ENCODE data around the gene SCN4B.

Gene SCN4B

DNA sequence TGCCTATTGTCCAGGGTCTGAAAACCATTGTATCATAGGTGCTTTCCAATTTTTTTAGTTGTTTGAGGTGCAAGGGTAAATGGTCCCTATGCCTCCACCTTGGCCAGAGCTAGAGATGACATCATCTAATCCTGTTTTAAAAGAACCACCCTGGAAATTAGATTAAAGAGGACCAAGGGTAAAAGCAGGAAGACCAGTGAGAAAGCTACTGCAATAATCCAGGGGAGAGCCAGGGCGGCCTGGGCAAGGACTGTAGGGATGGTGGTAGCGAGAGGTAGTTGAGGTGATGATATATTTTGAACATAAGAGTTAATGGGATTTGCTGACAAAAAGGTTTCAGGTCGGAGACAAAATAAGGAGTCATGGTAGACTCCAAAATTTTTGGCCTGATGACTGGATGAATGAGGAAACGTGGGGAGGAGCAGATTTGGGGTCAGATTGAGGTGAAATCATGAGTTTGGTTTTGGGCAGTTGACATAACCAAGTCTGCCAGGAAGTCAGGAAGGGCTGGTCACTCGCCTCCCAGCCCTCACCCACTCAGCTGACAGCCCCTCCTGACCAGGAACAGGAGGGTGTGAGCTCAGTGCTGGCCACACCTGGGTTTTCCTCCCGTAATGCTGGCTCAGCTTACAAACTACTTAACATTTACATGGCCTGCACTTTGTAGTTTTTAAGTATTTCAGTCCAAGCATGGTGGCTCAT is 23.0 kb downstream of the SCN4B start:
- no peak for DNase-seq (ENCODE audit: low read depth)

DNA sequence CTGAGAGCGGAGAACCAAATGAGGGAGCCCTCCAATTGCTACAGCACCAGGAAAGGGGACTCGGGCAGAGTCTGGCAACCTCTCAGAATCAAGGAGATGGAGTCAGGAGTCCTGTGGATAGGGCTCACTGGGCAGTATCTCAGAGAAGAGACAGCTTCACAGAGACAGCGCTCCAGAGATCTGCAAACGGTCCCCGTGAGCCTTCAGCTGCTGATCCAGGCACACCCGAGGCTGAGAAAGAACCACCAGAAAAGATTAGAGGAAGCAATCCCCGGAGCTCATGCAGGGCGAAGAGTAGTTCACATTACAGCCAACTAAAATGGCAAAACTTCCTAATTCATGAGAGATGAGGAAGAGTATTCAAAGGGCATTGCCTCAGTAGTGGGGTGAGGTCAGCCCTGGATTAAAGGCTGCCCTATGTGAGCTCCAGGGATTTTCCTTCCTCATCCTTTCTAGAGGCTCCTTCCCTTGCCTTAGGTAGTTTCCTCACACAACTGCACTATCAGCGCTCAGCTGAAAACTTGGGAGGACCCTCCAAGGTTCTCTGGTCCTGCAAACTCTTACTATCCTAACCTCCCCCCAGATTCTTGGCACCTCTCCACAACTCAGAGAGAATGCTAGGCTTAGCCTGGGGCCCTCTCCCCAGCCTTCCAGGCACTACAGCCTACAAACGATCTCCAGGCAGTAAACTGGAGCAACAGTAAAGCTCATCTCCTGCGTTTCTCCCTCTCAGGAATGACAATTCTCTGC is 23.7 kb downstream of the SCN4B start:
- DNase-seq (ENCODE audit: low read depth) = no peak

DNA sequence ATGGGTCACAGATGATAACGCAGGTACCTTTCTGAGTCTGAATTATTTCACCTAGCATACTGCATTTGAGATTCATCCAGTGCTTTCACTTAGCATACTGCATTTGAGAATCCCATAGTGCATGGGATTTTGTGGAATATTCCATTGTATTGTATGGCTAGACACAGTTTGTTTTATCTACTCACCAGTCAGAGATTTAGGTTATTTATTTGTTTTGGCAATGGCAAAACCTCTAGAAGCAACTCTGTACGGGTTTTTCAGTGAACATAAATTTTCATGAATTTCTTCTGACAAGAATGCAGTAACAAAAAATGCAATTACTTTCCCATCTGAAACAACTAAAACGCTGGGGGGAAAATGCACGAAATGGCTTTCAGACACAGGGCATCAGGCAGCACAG is 24.3 kb downstream of the SCN4B start:
- DNase-seq (ENCODE audit: low read depth) = no peak

DNA sequence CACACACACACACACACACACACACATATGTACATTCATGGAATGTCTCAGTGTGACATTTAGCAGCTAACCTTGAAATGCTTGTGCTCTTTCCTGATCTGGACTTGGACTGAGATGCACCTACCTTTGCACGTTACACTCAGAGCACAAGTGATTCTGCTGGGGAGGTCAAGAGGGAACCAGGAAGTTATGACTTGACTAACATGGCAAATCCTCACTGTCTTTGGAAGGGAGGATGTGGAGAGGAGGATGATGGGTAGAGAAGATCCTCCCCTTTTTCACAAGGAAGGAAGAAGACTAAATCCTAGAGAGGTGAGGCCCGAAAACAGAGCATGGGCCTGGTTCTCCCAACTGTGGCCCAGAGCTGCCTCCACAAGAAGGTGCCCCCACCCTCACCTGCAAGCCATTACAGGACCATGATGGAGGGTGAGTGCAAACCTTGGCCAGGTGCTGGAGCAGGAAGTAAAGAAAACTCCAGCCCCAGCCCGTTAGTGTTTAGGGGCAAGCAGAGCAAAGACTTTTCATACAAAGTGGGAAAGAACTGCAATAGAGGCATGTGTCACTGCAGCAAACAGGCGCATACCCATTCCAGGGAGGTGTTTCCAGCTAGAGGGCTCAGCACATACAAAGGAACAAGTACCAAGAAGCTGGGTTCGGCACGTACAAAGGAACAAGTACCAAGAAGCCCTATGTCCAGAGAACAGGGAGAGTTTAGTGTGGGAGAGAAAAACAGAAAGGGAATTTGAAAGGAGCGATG is 26.4 kb downstream of the SCN4B start:
- no peak for DNase-seq (ENCODE audit: low read depth)

DNA sequence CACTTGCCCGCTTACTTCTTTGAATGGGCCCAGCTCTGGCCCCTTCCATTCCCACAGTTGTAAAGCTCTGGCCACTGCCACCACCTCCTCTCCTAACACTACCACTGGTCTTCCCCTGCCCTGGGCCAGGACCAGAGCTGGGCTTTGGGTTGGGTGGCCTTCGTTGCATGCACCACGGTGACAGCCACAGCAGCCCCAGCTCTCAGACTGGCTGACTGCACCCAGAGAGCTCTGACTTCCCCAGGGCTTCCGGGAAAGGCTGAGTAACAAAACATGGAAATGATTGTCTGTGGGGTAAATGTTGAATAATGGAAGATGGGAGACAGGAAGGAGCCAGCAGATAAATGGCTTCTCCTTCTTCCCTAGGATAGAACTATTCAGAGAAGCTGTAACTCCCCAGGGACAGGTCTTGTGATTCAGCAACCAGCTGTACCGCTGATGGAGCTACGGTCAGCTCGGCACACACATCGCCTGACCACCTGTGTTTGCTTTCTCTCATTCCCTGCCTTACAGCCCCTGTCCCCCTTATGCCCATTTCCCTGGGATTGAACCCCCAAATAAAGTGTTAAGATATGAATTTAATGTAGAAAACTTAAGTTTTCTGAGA is 27.6 kb downstream of the SCN4B start:
- DNase-seq (ENCODE audit: low read depth) = no peak

DNA sequence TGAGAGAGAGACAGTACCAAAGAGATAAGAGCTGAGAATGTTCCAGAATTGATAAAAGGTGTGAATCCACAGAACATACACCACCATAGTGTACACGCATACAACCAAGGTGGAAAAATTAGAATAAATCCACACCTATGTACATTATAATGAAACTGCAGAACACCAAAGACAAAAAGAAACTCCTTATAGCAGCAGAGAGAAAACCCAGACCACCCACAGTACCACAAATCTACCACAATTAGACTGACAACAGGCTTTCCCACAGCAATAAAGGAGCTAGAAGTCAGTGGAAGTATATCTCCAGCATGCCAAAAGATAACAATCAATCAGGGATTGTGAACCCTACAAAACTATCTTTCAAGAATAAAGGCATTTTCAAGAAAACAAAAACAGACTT is 31.8 kb downstream of the SCN4B start:
- no peak for DNase-seq (ENCODE audit: low read depth)

DNA sequence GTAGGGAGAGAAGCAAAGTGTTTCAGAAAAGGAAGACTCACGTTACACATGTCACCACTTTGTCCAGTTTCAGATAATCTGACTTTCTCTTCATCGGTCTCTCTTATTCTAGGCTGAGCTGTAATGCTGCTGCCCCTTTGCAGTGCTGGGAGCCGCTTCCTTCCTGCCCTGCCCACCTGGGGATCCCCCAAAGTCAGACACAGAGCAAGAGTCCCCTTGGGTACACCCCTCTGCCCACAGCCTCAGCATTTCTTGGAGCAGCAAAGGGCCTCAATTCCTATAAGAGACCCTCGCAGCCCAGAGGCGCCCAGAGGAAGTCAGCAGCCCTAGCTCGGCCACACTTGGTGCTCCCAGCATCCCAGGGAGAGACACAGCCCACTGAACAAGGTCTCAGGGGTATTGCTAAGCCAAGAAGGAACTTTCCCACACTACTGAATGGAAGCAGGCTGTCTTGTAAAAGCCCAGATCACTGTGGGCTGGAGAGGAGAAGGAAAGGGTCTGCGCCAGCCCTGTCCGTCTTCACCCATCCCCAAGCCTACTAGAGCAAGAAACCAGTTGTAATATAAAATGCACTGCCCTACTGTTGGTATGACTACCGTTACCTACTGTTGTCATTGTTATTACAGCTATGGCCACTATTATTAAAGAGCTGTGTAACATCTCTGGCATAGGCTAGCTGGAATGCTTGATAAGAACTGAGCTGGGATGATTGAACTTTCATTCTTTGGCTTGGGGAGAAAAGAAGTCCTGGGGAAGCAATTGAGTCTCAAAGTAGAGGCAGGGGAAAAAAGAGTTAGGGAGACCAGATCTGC is 34.6 kb downstream of the SCN4B start:
- no peak for DNase-seq (ENCODE audit: low read depth)

DNA sequence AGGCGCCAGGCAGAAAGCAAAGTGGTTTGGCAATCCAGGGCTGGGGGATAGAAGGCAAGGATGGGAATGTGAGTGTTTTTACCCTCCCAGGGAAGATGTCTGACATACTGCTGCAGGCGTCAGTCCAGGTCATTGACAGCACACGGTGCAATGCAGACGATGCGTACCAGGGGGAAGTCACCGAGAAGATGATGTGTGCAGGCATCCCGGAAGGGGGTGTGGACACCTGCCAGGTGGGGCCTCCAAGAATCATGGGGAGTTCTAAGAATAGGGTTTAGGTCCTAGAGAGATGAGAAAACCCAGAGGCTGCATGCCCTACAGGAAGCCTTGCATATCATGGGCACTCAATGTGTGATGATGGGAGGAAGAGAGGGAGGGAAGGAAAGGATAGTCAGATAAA is 37.6 kb downstream of the SCN4B start:
- no peak for DNase-seq (ENCODE audit: low read depth)

DNA sequence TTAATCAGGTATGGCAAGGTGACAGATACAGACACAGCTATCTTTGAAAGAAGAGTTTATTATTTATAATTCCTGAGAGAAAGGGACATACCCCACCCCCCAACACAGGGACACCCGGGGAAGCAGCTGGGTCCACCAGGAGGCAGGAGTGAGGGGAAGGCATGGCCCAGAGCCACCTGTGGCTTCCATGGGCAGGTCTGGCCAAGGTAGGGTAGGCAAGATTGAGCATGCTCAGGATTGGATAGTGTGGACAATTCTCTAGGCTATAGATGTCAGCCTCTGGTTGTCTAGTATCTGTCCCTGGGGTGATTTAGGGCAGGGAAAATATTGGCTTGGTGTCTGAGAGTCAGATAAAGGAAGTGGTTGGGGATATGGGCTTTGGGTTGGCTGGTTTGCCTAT is 38.4 kb downstream of the SCN4B start:
- no peak for DNase-seq (ENCODE audit: low read depth)

DNA sequence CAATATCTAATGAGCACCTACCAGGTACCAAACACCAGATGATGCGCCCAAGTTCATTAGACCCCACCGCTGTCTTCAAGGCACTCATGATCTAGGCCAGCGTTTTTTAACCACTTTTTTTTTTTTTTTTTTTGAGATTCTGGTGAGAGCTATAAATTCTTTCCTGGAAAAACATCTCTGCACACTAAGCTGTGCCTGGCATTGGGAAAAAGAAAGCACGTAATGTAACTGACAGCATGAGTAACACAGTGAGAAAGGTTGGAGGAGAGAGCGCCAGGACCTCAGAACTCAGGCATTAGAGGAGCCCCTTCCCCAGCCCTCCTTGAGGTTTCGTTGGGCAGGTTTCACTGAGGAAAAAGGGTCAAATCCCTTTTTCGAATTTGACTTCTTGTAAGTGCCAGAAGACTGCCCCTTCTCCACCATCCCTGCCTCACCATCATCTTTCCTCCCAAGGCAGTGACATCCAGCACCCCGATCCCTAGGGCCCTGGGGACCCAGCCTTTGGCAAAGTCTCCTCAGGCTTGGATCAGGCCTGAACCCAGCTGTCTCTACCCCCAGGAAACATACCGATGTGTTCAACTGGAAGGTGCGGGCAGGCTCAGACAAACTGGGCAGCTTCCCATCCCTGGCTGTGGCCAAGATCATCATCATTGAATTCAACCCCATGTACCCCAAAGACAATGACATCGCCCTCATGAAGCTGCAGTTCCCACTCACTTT is 39.8 kb downstream of the SCN4B start:
- DNase-seq (ENCODE audit: low read depth) = no peak

DNA sequence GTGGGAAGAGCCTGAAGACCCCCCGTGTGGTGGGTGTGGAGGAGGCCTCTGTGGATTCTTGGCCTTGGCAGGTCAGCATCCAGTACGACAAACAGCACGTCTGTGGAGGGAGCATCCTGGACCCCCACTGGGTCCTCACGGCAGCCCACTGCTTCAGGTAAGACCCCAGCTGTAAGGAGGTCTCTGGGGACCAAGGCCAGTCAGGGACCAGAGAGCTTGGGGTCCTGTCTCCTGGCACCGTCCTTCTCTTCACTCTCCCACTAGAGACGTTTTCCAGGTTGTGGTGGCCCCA is 40.9 kb downstream of the SCN4B start:
- no peak for DNase-seq (ENCODE audit: low read depth)

DNA sequence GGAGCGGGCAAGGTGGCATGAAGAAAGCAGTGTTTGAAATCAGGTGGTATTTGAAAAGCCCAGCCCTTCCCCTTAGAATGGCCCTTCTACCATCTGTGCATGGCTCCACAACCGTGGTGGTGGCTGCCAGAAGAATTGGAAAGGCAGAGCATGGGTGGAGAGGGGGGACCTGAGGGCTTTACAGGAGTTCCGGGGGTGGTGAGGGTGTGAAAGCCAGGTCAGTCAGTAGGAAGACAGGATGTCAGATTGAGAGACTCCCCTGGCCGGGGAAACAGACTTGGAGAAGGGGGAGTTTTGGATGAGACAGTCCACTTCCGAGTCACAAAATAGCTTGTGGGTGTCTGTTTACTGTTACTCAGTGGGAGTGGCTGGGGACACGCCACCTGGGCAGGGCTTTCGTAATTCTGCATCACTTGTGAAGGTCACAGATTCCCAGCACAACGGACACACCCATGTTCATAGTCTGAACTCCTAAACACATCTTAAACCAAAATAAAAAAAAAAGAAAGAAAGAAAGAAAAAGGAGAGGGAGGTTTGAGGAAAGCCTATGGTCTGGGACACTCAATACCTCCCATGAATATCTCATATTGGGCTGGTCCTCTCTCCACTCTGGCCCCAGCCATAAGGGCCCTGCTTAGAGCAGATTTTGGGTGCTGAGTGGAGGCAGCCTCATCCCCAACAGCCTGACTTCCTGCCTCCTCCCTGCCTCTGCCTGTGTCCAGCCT is 41.4 kb downstream of the SCN4B start:
- no peak for DNase-seq (ENCODE audit: low read depth)

DNA sequence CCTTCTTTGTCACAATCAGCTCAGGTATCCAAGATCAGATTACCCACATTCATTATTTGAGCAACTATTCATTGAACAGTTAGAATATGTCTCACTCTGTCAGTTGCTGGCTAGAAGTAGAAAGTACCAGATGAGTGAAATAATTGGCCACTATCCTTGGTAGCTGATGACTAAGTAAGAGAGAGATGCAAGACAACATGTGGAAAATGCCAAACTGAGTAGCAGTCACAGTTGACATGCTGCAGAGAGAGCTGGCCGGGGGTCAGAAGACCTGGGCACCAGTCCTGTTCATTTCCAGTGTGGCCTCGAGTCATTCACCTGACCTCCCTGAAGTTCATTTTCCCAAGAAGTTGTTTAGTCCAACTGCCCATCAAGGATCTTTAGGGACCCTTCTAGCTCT is 43.4 kb downstream of the SCN4B start:
- peak; percentile 15 for DNase-seq (ENCODE audit: low read depth)

DNA sequence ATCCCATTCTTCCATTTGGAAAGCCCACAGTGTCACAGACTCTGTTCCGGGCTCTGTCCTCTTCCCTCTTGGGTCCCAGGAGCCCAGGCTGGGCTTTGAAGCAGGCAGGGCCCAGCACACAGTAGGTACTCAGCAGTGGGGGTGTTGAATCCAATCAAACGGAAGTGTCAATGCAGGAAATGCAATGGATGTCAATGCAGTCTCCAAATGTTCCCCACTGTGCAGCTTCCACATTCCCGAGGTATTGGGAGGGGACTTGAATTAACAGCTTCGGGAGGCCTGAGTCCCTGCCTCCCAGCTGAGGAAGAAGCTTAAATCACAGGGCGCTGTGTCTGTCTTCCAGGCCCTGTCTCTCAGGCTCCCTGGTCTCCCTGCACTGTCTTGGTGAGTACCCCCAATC is 44.1 kb downstream of the SCN4B start:
- no peak for DNase-seq (ENCODE audit: low read depth)

DNA sequence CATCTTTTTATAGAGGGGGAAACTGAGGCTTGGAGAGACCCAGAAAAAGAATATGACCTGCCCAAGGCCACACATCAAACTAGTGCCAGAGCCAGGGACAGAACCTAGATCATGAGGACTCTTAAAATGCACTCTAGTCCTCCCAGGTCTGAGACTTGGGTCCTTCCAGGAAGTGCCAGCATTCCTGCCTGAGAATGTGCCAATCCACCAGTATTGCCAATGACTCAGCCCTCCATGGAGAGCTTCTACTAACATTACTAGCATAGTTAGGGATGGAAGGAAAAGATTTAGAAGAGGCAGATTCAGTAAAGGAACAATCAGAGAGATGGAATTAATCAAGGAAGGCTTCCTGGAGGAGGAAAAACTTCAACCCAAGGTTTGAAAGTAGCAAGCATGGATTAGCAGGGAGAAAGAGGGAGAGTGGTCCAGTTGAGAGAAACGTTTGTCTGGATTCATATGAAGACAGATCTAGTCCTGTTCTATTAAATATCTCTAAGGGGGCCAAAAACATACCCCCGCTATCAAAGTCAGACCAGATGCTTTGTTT is 45.8 kb downstream of the SCN4B start:
- DNase-seq (ENCODE audit: low read depth) = peak; percentile 8

DNA sequence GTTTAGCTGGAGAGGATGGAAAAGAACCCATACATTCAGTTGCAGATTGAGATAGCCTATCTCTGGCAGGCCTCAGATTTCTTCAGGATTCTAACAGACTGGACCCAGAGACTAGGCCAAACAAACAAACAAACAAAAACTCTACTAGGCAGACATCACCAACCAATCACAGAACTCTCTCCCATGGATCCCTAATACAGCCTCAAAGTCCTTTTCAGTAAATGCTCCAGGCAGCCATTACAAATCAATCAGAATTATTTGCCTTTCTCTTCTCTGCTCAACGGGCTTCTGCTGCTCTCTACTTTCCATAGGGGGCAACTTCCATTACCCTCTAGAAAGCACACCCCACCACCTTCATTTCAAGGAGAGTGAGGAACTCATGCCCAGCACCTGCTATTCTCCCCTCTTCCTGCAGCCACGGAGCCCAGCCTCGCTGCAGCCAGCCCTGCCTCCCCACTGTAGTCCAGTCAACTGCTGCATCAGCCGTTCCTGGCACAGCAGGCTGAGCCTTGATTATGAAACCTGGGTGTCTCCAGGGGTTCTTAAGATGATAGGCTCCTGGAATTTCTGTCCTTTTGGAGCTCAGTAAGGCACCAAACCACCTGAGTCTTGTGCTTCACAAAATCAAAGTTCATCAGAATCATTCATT is 46.8 kb downstream of the SCN4B start:
- DNase-seq (ENCODE audit: low read depth) = no peak

DNA sequence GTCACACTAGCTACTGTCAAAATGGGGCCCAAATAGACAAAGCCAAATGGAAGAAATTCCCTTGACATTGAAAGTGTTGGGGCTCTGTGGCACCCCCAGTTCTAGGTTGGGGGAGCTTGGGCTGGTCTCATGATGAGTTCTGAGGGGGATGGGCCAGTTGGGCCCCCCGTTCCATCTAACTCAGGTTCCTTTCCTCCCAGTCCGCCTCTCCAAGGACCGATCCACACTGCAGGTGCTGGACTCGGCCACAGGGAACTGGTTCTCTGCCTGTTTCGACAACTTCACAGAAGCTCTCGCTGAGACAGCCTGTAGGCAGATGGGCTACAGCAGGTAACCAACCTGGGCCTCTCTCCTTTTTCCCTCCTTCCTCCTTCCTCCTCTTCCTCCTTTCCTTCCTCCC is 48.1 kb downstream of the SCN4B start:
- no peak for DNase-seq (ENCODE audit: low read depth)

DNA sequence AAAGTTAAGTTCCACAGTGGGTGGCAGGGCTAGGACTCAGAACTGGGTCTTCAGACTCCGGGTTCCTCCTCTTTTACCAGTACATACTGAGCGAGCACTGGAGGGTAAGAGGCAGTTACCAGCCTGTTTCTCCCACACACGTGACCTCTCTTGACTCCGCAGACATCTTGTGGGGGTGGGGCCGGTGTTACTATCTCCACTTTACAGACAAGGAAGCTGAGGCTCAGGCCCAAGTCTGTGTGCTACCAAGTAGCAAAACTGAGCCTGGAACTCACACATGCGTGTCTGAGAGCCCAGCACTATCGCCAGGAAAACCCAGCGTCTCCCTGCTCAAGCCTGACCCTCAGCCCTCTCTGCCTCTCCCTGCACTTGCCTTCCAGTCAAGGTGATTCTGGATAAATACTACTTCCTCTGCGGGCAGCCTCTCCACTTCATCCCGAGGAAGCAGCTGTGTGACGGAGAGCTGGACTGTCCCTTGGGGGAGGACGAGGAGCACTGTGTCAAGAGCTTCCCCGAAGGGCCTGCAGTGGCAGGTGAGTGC is 49.8 kb downstream of the SCN4B start:
- no peak for DNase-seq (ENCODE audit: low read depth)

DNA sequence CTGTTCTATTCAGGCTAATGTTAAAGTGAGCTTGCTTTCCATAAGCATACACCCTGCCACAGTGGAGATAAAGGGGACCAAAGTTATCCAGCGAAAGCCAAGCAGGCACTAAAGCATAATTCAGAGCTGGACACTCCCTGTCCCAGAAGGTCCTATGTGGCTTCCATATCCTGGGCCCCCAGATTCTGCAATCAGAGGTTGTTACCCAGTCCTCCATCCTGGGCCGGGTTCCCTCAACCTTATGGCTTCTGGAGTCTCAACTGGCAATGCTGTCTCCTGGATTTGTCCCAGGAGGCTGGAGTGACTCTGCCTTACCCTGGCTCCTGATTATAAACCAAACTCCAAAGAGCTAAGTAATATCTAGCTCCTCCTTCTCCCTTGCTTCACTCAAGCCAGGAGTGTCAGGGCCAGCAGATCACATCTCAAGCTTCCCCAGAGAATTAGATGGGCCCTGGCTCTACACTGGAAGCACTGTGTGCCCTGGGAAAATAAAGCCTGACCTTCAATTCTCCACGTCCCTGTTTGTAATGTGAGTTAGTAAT is 51.9 kb downstream of the SCN4B start:
- DNase-seq (ENCODE audit: low read depth) = no peak

Data from GM04503 (cell line).